MM.1S (cell line): Measurements from ENCODE around the gene DALRD3.

Experiments used
- DNase-seq: peaks from one replicate; pipeline ENCODE4 v3.0.0-alpha.2; 2015
- H2AFZ ChIP-seq: fragments of 300-600 bp; sonication (generic); 2 replicates; pipeline ENCODE4 v1.6.0; 2016; ENCODE audit warnings: antibody characterized with exemption, low read length
- H3F3A ChIP-seq: fragments of 300-600 bp; sonication (generic); 2 replicates; pipeline ENCODE4 v1.6.1; 2016; ENCODE audit warnings: mild to moderate bottlenecking, antibody characterized with exemption, low read length, moderate library complexity, mixed read lengths; ENCODE audit not compliant: insufficient read depth
- H3K27ac ChIP-seq: fragments of 300-600 bp; sonication (generic); 2 replicates; pipeline ENCODE4 v1.5.1; 2016; ENCODE audit warnings: mild to moderate bottlenecking, low read length
- H3K27me3 ChIP-seq: fragments of 300-600 bp; sonication (generic); replicated peaks from 2 replicates; pipeline ENCODE4 v1.6.0; 2016; ENCODE audit warnings: low read length; ENCODE audit not compliant: insufficient read depth
- H3K36me3 ChIP-seq: fragments of 300-600 bp; sonication (generic); replicated peaks from 2 replicates; pipeline ENCODE4 v1.6.1; 2016; ENCODE audit warnings: mild to moderate bottlenecking, low read length, mixed read lengths; ENCODE audit not compliant: insufficient read depth
- H3K4me1 ChIP-seq: fragments of 300-600 bp; sonication (generic); 2 replicates; pipeline ENCODE4 v1.6.1; 2016; ENCODE audit warnings: low read length, mixed read lengths
- H3K4me2 ChIP-seq: fragments of 300-600 bp; sonication (generic); 2 replicates; pipeline ENCODE4 v1.6.0; 2016; ENCODE audit warnings: low read depth, low read length
- H3K4me3 ChIP-seq: fragments of 300-600 bp; sonication (generic); 2 replicates; pipeline ENCODE4 v1.5.1; 2016; ENCODE audit warnings: low read length, mixed read lengths
- H3K79me2 ChIP-seq: fragments of 300-600 bp; sonication (generic); 2 replicates; pipeline ENCODE4 v1.6.1; 2016; ENCODE audit warnings: mixed run types, low read length, mixed read lengths
- H3K9ac ChIP-seq: fragments of 300-600 bp; sonication (generic); 2 replicates; pipeline ENCODE4 v1.6.1; 2016; ENCODE audit warnings: low read length, mixed read lengths
- H3K9me2 ChIP-seq: fragments of 300-600 bp; sonication (generic); replicated peaks from 2 replicates; pipeline ENCODE4 v1.6.1; 2016; ENCODE audit warnings: mild to moderate bottlenecking, low read length, mixed read lengths; ENCODE audit not compliant: insufficient read depth
- H3K9me3 ChIP-seq: fragments of 300-600 bp; sonication (generic); replicated peaks from 2 replicates; pipeline ENCODE4 v1.6.1; 2016; ENCODE audit warnings: mild to moderate bottlenecking, low read length, mixed read lengths; ENCODE audit not compliant: insufficient read depth
- H4K20me1 ChIP-seq: fragments of 300-600 bp; sonication (generic); 2 replicates; pipeline ENCODE4 v1.6.1; 2016; ENCODE audit warnings: mild to moderate bottlenecking, low read length, moderate library complexity, mixed read lengths; ENCODE audit not compliant: insufficient read depth
- EZH2 ChIP-seq: fragments of 300-600 bp; sonication (generic); optimal IDR thresholded peaks from 2 replicates; pipeline ENCODE3; 2017; ENCODE audit warnings: low read depth, mild to moderate bottlenecking, antibody characterized with exemption, low read length, mixed read lengths
- EZH2phosphoT487 ChIP-seq: fragments of 300-600 bp; sonication (generic); IDR thresholded peaks from 2 replicates; pipeline ENCODE4 v1.6.1; 2018; ENCODE audit warnings: antibody characterized with exemption, low read length
- TF ChIP-seq, protein P1 (sequence below): fragments of 300-600 bp; sonication (generic); IDR thresholded peaks from 2 replicates; pipeline ENCODE4 v1.5.1; 2016; ENCODE audit warnings: antibody characterized with exemption, low read length, mixed read lengths

DALRD3 gene

DNA sequence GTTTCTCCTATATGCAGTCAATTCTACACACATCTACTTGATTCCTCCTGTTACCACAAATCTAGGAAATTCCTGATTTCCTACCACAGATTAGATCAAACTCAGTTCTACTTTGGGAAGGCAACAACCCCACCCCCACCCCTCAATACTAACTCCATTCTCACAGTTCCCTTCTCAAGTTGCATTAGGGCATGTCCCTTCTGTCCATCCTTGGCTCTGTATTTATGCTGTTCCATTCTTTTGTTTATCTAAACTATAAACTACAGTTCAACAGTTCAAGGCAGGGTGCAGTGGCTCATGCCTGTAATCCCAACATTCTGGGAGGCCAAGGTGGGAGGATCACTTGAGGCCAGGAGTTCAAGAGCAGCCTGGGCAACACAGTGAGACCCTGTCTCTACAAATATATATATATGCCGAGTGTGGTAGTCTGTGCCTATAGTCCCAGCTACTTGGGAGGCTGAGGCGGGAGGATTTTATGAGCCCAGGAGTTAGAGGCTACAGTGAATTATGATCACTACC lies 36.0 kb upstream of the DALRD3 start:
- Histone ChIP-seq H3K4me3 (no peak overlapping the region), H4K20me1 (no peaks in the 10 kb centered on the region), H3K4me1 (no peaks in the 10 kb centered on the region), H3K9ac (no peak overlapping the region), H3K27me3 (no peaks in the 10 kb centered on the region), H3K36me3 (peaks cover 9% of the 10 kb centered on the region; the same call in 1 of the 2 replicates), H3K27ac (no peak overlapping the region), H3K9me3 (no peaks in the 10 kb centered on the region), H2AFZ (no peak overlapping the region), H3K4me2 (no peak overlapping the region), H3F3A (no peaks in the 10 kb centered on the region), H3K9me2 (no peaks in the 10 kb centered on the region), H3K79me2 (peaks cover 14% of the 10 kb centered on the region)
- TF ChIP-seq, protein P1, sequence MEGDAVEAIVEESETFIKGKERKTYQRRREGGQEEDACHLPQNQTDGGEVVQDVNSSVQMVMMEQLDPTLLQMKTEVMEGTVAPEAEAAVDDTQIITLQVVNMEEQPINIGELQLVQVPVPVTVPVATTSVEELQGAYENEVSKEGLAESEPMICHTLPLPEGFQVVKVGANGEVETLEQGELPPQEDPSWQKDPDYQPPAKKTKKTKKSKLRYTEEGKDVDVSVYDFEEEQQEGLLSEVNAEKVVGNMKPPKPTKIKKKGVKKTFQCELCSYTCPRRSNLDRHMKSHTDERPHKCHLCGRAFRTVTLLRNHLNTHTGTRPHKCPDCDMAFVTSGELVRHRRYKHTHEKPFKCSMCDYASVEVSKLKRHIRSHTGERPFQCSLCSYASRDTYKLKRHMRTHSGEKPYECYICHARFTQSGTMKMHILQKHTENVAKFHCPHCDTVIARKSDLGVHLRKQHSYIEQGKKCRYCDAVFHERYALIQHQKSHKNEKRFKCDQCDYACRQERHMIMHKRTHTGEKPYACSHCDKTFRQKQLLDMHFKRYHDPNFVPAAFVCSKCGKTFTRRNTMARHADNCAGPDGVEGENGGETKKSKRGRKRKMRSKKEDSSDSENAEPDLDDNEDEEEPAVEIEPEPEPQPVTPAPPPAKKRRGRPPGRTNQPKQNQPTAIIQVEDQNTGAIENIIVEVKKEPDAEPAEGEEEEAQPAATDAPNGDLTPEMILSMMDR, result no peak
- TF ChIP-seq EZH2, result no peak
- TF ChIP-seq EZH2phosphoT487, result no peak
- no peak for DNase-seq

DNA sequence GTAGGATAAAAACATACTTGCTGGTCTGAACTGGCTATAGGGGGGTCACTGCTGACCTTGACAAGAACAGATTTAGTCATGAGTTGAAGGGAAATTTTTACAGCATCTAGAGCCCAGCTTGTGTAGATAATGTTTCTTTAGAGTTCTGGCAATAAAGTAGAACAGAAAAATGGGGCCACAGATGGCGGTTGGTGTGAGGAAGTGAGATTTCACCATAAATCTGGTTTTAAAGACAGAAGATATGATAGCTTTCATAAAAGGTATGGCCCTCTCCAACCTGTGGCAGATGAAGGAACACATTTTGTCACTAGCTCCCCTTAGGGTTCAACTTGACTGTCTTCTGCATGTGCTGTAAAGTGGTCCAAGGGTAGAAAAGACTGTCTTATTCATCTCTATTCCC lies 35.2 kb upstream of the DALRD3 start:
- Histone ChIP-seq H3K4me1 (no peaks in the 10 kb centered on the region), H3K9ac (no peak overlapping the region), H3K36me3 (peaks cover 9% of the 10 kb centered on the region; the same call in 1 of the 2 replicates), H3F3A (no peaks in the 10 kb centered on the region), H2AFZ (no peak overlapping the region), H3K27ac (no peak overlapping the region), H4K20me1 (no peaks in the 10 kb centered on the region), H3K9me2 (no peaks in the 10 kb centered on the region), H3K4me2 (no peak overlapping the region), H3K4me3 (no peak overlapping the region), H3K9me3 (no peaks in the 10 kb centered on the region), H3K27me3 (no peaks in the 10 kb centered on the region), H3K79me2 (peaks cover 14% of the 10 kb centered on the region)
- TF ChIP-seq EZH2 (no peak), EZH2phosphoT487 (no peak)
- TF ChIP-seq, protein P1, result no peak
- no peak for DNase-seq

DNA sequence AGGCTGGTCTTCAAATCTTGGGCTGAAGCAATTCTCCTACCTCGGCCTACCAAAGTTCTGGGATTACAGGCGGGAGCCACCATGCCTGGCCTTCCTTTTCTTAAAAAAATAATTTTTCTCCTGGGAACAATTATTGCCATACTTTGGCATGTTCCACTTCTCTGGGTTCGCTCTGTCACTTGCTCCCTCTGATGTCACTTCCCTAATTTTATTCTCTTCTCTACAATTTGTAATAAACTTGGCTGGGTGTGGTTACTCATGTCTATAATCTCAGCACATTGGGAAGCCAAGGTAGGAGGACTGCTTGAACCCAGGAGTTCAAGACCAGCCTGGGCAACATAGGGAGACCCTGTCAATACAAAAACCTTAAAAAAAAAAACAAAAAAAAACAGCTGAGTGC lies 16.9 kb upstream of the DALRD3 start:
- H3K4me2 ChIP-seq, result no peak overlapping the region
- TF ChIP-seq EZH2 (no peak), EZH2phosphoT487 (no peak)
- TF ChIP-seq, protein P1, result no peak
- no peaks in the 10 kb centered on the region for H4K20me1 ChIP-seq
- H3K36me3 ChIP-seq, result peaks cover 9% of the 10 kb centered on the region; the same call in 1 of the 2 replicates
- no peaks in the 10 kb centered on the region for H3K9me3 ChIP-seq
- no peaks in the 10 kb centered on the region for H3K79me2 ChIP-seq
- H3F3A ChIP-seq, result peaks cover 2% of the 10 kb centered on the region
- DNase-seq, result no peak
- no peak overlapping the region for H3K4me3 ChIP-seq
- no peak overlapping the region for H2AFZ ChIP-seq
- no peak overlapping the region for H3K27ac ChIP-seq
- H3K9me2 ChIP-seq, result no peaks in the 10 kb centered on the region
- H3K9ac ChIP-seq, result no peak overlapping the region
- no peaks in the 10 kb centered on the region for H3K27me3 ChIP-seq
- H3K4me1 ChIP-seq, result no peaks in the 10 kb centered on the region
